ENCODE results near the gene ARID4B. TPM values are rescaled to one million over a fixed set of nuclear protein-coding genes. Genes with fewer than 3 reads are reported as not detected.

ARID4B gene
- total and polyA plus RNA-seq, 2 donors from 2014 or later = 6.6 to 50.3 TPM

DNA sequence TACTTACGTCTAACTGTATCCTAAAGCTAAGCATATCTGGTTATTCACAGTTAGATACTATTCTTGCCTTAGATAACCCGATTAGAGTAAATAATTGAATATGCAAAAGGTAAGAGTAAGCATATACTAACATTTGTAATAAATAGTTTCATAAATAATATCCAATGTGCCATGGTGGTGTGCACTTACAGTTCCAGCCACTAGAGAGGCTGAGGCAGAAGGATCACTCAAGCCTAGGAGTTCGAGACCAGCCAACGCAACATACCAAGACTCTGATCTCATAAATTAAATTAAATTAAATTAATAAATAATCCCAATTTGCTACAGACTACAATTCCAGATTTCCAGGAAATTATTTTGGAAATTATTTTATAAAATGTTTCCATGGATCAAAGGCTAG, 12.2 kb downstream of the ARID4B start:
- H3K4me3 ChIP-seq (ENCODE audit: low read length in 3 of 3) = no peak overlapping the region
- DNase-seq (no peak), FAIRE-seq (no peak)
- intact Hi-C loops (cut with DNase I) = no loop called here
- no peaks in the 10 kb centered on the region for H3K27me3 ChIP-seq (ENCODE audit: control insufficient read depth, insufficient read depth, low read length)
- no peak for TF ChIP-seq CTCF (IDR thresholded peaks at IDR 0.05; ENCODE audit: borderline replicate concordance, extremely low read depth, insufficient read depth)
- H3K36me3 ChIP-seq (ENCODE audit: control insufficient read depth in 2 of 3, insufficient read depth in 3 of 3, low read length in 3 of 3) = no peaks in the 10 kb centered on the region
- H3K27ac ChIP-seq (ENCODE audit: low read depth in 2 of 2, low read length in 2 of 2) = no peak overlapping the region
- H3K9ac ChIP-seq (ENCODE audit: low read length in 3 of 3) = no peak overlapping the region
- peaks cover 0 to 3% (median 0%) of the 10 kb centered on the region in 3 donors for H3K4me1 ChIP-seq (ENCODE audit: control insufficient read depth in 2 of 3, insufficient read depth in 2 of 3, low read depth in 1 of 3, low read length in 3 of 3)
- H3K9me3 ChIP-seq (ENCODE audit: control insufficient read depth in 2 of 3, insufficient read depth in 1 of 3, low read length in 3 of 3) = no peaks in the 10 kb centered on the region

DNA sequence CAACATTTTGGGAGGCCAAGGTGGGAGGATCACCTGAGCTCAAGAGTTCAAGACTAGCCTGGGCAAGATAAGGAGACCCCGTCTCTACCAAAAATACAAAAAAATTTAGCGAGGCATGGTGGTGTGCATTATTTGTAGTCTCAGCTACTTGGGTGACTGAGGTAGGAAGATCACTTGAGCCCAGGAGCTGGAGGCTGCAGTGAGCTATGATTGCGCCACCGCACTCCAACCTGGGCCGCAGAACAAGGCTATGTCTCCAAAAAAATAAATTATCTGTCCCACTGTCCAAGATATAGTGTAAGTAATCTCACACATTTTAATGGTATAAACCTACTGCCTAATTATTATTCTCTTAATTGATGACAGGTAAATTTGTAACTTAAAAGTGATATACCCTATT, 12.8 kb downstream of the ARID4B start:
- Histone ChIP-seq H3K27ac (ENCODE audit: low read depth in 2 of 2, low read length in 2 of 2) (no peak overlapping the region), H3K27me3 (ENCODE audit: control insufficient read depth, insufficient read depth, low read length) (no peaks in the 10 kb centered on the region), H3K4me1 (ENCODE audit: control insufficient read depth in 2 of 3, insufficient read depth in 2 of 3, low read depth in 1 of 3, low read length in 3 of 3) (peaks cover 0 to 3% (median 0%) of the 10 kb centered on the region in 3 donors), H3K36me3 (ENCODE audit: control insufficient read depth in 2 of 3, insufficient read depth in 3 of 3, low read length in 3 of 3) (no peaks in the 10 kb centered on the region), H3K9me3 (ENCODE audit: control insufficient read depth in 2 of 3, insufficient read depth in 1 of 3, low read length in 3 of 3) (no peaks in the 10 kb centered on the region), H3K4me3 (ENCODE audit: low read length in 3 of 3) (no peak overlapping the region), H3K9ac (ENCODE audit: low read length in 3 of 3) (no peak overlapping the region)
- FAIRE-seq (no peak), DNase-seq (no peak)
- intact Hi-C loops (cut with DNase I) = no loop called here
- TF ChIP-seq CTCF (IDR thresholded peaks at IDR 0.05; ENCODE audit: borderline replicate concordance, extremely low read depth, insufficient read depth) = no peak

DNA sequence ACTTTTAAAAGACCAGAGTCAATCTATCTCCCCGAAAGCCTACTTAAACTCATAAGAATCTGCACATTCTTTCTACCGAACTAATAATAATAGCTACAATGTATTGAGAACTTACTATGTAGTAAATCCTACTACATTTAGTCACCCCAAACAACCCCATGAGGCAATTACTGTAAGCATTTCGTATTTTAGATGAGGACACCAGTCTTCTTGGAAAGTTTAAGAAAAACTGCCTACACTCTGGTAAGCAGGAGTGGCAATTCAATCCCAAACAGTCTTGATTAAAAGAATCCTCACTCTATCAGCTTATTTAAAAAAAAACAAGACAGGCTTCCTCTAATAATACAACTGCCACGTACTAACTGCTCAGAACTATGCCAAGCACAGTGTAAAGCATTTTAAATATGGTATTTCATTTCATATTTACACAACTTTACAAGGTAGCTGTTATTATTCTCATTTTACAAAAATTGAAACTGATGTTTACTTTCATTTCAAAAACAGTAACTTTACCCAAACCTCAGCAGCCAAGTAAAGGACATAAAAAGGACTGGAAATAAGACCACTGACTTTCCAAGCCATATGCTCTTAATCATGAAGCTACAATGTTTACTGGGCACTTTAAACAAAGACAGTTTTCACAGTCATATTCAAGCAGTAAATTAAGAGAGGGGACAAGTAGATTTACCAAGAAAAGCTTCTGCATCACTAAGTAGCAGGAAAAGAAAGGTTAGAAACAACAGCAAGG, 13.9 kb downstream of the ARID4B start:
- Histone ChIP-seq H3K27ac (ENCODE audit: low read depth in 2 of 2, low read length in 2 of 2) (no peak overlapping the region), H3K4me3 (ENCODE audit: low read length in 3 of 3) (no peak overlapping the region), H3K9ac (ENCODE audit: low read length in 3 of 3) (no peak overlapping the region), H3K4me1 (ENCODE audit: control insufficient read depth in 2 of 3, insufficient read depth in 2 of 3, low read depth in 1 of 3, low read length in 3 of 3) (peaks cover 0 to 3% (median 0%) of the 10 kb centered on the region in 3 donors), H3K36me3 (ENCODE audit: control insufficient read depth in 2 of 3, insufficient read depth in 3 of 3, low read length in 3 of 3) (no peaks in the 10 kb centered on the region), H3K27me3 (ENCODE audit: control insufficient read depth, insufficient read depth, low read length) (no peaks in the 10 kb centered on the region), H3K9me3 (ENCODE audit: control insufficient read depth in 2 of 3, insufficient read depth in 1 of 3, low read length in 3 of 3) (no peaks in the 10 kb centered on the region)
- intact Hi-C loops (cut with DNase I) = no loop called here
- FAIRE-seq (no peak), DNase-seq (no peak)
- no peak for TF ChIP-seq CTCF (IDR thresholded peaks at IDR 0.05; ENCODE audit: borderline replicate concordance, extremely low read depth, insufficient read depth)
